H9 (cell line): ENCODE results near the gene SPATS2. TPM values are rescaled to one million over a fixed set of nuclear protein-coding genes. Genes with fewer than 3 reads are reported as not detected.

Source experiments
- DNase-seq: peaks from one replicate; pipeline ENCODE4 v3.0.0-alpha.2; 2017
- H2AFZ ChIP-seq: one replicate; pipeline ENCODE4 v1.6.1; 2013; ENCODE audit warnings: mild to moderate bottlenecking, low read length, control low read depth, moderate library complexity
- H2AK5ac ChIP-seq: 2 replicates; pipeline ENCODE4 v1.6.1; 2013; ENCODE audit warnings: low read length, control low read depth, mixed read lengths; ENCODE audit not compliant: insufficient read length
- H2BK120ac ChIP-seq: one replicate; pipeline ENCODE4 v1.6.1; 2013; ENCODE audit warnings: low read depth, mild to moderate bottlenecking, low read length, control low read depth, inconsistent platforms; ENCODE audit not compliant: poor library complexity, severe bottlenecking
- H2BK12ac ChIP-seq: 2 replicates; pipeline ENCODE4 v1.6.1; 2013; ENCODE audit warnings: low read length, control low read depth, mixed read lengths, low read depth; ENCODE audit not compliant: insufficient read length
- H2BK15ac ChIP-seq: 2 replicates; pipeline ENCODE4 v1.6.1; 2013; ENCODE audit warnings: low read depth, low read length, control low read depth
- H2BK20ac ChIP-seq: one replicate; pipeline ENCODE4 v1.6.1; 2013; ENCODE audit warnings: low read depth, mild to moderate bottlenecking, low read length, control low read depth, inconsistent platforms; ENCODE audit not compliant: poor library complexity, severe bottlenecking
- H2BK5ac ChIP-seq: 2 replicates; pipeline ENCODE4 v1.6.1; 2013; ENCODE audit warnings: low read length, control low read depth, mixed read lengths; ENCODE audit not compliant: insufficient read length
- H3K14ac ChIP-seq: 2 replicates; pipeline ENCODE4 v1.6.1; 2013; ENCODE audit warnings: low read length, control low read depth; ENCODE audit not compliant: insufficient read depth
- H3K18ac ChIP-seq: 2 replicates; pipeline ENCODE4 v1.6.1; 2013; ENCODE audit warnings: low read depth, mild to moderate bottlenecking, mixed read lengths, low read length, control low read depth; ENCODE audit not compliant: insufficient read length
- H3K23ac ChIP-seq: 2 replicates; pipeline ENCODE4 v1.6.1; 2013; ENCODE audit warnings: low read length, control low read depth, mixed read lengths, low read depth; ENCODE audit not compliant: insufficient read length
- H3K23me2 ChIP-seq: 2 replicates; pipeline ENCODE4 v1.6.1; 2013; ENCODE audit warnings: low read depth, mild to moderate bottlenecking, mixed read lengths, low read length, control low read depth; ENCODE audit not compliant: insufficient read length, poor library complexity, severe bottlenecking
- H3K27ac ChIP-seq: 2 replicates; pipeline ENCODE4 v1.5.1; 2013; ENCODE audit warnings: low read length, control low read depth, mixed read lengths, low read depth; ENCODE audit not compliant: insufficient read length
- H3K27me3 ChIP-seq: 2 replicates; pipeline ENCODE4 v1.6.1; 2013; ENCODE audit warnings: low read length, control low read depth, inconsistent platforms; ENCODE audit not compliant: insufficient read depth
- H3K4ac ChIP-seq: 2 replicates; pipeline ENCODE4 v1.6.1; 2013; ENCODE audit warnings: low read depth, mild to moderate bottlenecking, control low read depth, inconsistent platforms, low read length, moderate library complexity
- H3K4me1 ChIP-seq: 2 replicates; pipeline ENCODE4 v1.6.1; 2013; ENCODE audit warnings: low read length, control low read depth, inconsistent platforms; ENCODE audit not compliant: insufficient read depth
- H3K4me2 ChIP-seq: 2 replicates; pipeline ENCODE4 v1.6.1; 2013; ENCODE audit warnings: low read length, control low read depth, mixed read lengths; ENCODE audit not compliant: insufficient read length, insufficient read depth
- H3K56ac ChIP-seq: 2 replicates; pipeline ENCODE4 v1.6.1; 2013; ENCODE audit warnings: low read depth, mild to moderate bottlenecking, mixed read lengths, low read length, control low read depth; ENCODE audit not compliant: insufficient read length
- H3K79me1 ChIP-seq: 2 replicates; pipeline ENCODE4 v1.6.1; 2013; ENCODE audit warnings: low read depth, mild to moderate bottlenecking, moderate library complexity, low read length, control low read depth, inconsistent platforms; ENCODE audit not compliant: insufficient read depth, poor library complexity, severe bottlenecking
- H3K79me2 ChIP-seq: 2 replicates; pipeline ENCODE4 v1.6.1; 2013; ENCODE audit warnings: low read length, control low read depth, inconsistent platforms; ENCODE audit not compliant: insufficient read depth
- H3K9ac ChIP-seq: 2 replicates; pipeline ENCODE4 v1.6.1; 2013; ENCODE audit warnings: low read length, control low read depth, mixed read lengths; ENCODE audit not compliant: insufficient read length; ENCODE audit errors: extremely low read depth
- H3K9me3 ChIP-seq: one replicate; pipeline ENCODE4 v1.6.1; 2013; ENCODE audit warnings: low read depth, low read length, inconsistent platforms; ENCODE audit not compliant: control insufficient read depth
- H3T11ph ChIP-seq: one replicate; pipeline ENCODE4 v1.6.1; 2013; ENCODE audit warnings: mild to moderate bottlenecking, low read length, control low read depth, inconsistent platforms
- H4K20me1 ChIP-seq: one replicate; pipeline ENCODE4 v1.6.1; 2013; ENCODE audit not compliant: control insufficient read depth, insufficient read length, insufficient read depth
- H4K5ac ChIP-seq: 2 replicates; pipeline ENCODE4 v1.6.1; 2013; ENCODE audit warnings: low read depth, mild to moderate bottlenecking, mixed read lengths, low read length, control low read depth; ENCODE audit not compliant: insufficient read length
- H4K8ac ChIP-seq: replicated peaks from 2 replicates; pipeline ENCODE4 v1.6.1; 2013; ENCODE audit warnings: low read length, control low read depth, mixed read lengths, low read depth; ENCODE audit not compliant: insufficient read length
- H4K91ac ChIP-seq: 2 replicates; pipeline ENCODE4 v1.6.1; 2013; ENCODE audit warnings: low read depth, mild to moderate bottlenecking, moderate library complexity, mixed read lengths, low read length, control low read depth; ENCODE audit not compliant: insufficient read length
- H3K27ac Mint-ChIP-seq, 3 experiments: 2 replicates in 2 of 3; 3 replicates in 1 of 3; pipeline ENCODE4 v1.8.0; 2020 to 2021; ENCODE audit warnings: mixed read lengths in 3 of 3, mild to moderate bottlenecking in 1 of 3, moderate library complexity in 1 of 3
- H3K27me3 Mint-ChIP-seq: 2 replicates; pipeline ENCODE4 v1.8.0; 2021; ENCODE audit warnings: low read depth, mild to moderate bottlenecking, moderate library complexity, mixed read lengths
- H3K36me3 Mint-ChIP-seq, 3 experiments: 2 replicates in 2 of 3; 3 replicates in 1 of 3; pipeline ENCODE4 v1.8.0; 2020 to 2021; ENCODE audit warnings: low read depth in 3 of 3, mixed read lengths in 3 of 3; ENCODE audit not compliant: insufficient read depth in 1 of 3
- H3K4me1 Mint-ChIP-seq, 2 experiments: 2 replicates each; pipeline ENCODE4 v1.8.0; 2020; ENCODE audit warnings: mixed read lengths in 2 of 2
- H3K4me3 Mint-ChIP-seq, 2 experiments: 2 replicates in 1 of 2; 3 replicates in 1 of 2; pipeline ENCODE4 v1.8.0; 2020 to 2021; ENCODE audit warnings: mild to moderate bottlenecking in 2 of 2, mixed read lengths in 2 of 2, moderate library complexity in 1 of 2
- H3K9me3 Mint-ChIP-seq, 2 experiments: 2 replicates in 1 of 2; 3 replicates in 1 of 2; pipeline ENCODE4 v1.8.0; 2020; ENCODE audit warnings: mild to moderate bottlenecking in 2 of 2, mixed read lengths in 2 of 2, moderate library complexity in 1 of 2
- CTCF ChIP-seq: fragments of 200-600 bp; sonication (generic); conservative IDR thresholded peaks from 3 replicates; pipeline ENCODE4 v1.8.0; 2021; ENCODE audit warnings: antibody characterized with exemption, mild to moderate bottlenecking
- WGBS: extraction: QIAGEN DNeasy Blood & Tissue Kit; methylation state at CpG from one replicate; pipeline ENCODE4 v1.1.7; 2013; ENCODE audit warnings: missing lambda C conversion rate, low lambda C conversion rate, mixed read lengths; ENCODE audit not compliant: insufficient read length; ENCODE audit errors: extremely low coverage; 5-methylcytosine and 5-hydroxymethylcytosine counted together
- total RNA-seq: library from RNA; stranded (reverse); gene quantifications from 2 replicates; pipeline ENCODE4 v1.2.1, GENCODE V29; 2021

Gene SPATS2
- total RNA-seq, 1 experiment from 2014 or later: 17.1 TPM

- no peak overlapping the region for H2BK20ac ChIP-seq
- no peak overlapping the region for H3K14ac ChIP-seq
- WGBS: no CpG with 5 or more reads among the region's 12 CpGs
- TF ChIP-seq CTCF: no peak
- H3T11ph ChIP-seq: no peak overlapping the region
- H3K79me2 ChIP-seq: no peaks in the 10 kb centered on the region; the same call in 1 of the 2 replicates
- Mint-ChIP-seq H3K4me3 (peak overlapping the region; percentile 19 to 42; a peak in 2 of 5 replicates), H3K36me3 (peaks cover 16 to 48% (median 43%) of the 10 kb centered on the region in 3 experiments; a peak in 6 of 7 replicates), H3K27ac (no peak overlapping the region; a peak in 1 of 7 replicates), H3K9me3 (peaks cover 0 to 3% of the 10 kb centered on the region in 2 experiments; a peak in 1 of 5 replicates), H3K4me1 (peaks cover 2 to 14% of the 10 kb centered on the region in 2 experiments), H3K27me3 (no peaks in the 10 kb centered on the region; the same call in 1 of the 2 replicates)
- no peak overlapping the region for H2BK5ac ChIP-seq
- H2AK5ac ChIP-seq: no peak overlapping the region
- H2AFZ ChIP-seq: no peak overlapping the region
- no peak overlapping the region for H3K56ac ChIP-seq
- no peaks in the 10 kb centered on the region for H3K9me3 ChIP-seq
- no peak overlapping the region for H4K91ac ChIP-seq
- no peak overlapping the region for H2BK12ac ChIP-seq
- no peak overlapping the region for H3K4ac ChIP-seq
- H3K4me2 ChIP-seq: no peak overlapping the region
- H3K27me3 ChIP-seq: no peaks in the 10 kb centered on the region
- H3K23ac ChIP-seq: no peak overlapping the region
- H3K27ac ChIP-seq: no peak overlapping the region
- H4K8ac ChIP-seq: no peak overlapping the region
- peaks cover 3% of the 10 kb centered on the region for H3K79me1 ChIP-seq
- no peaks in the 10 kb centered on the region for H4K20me1 ChIP-seq
- H3K23me2 ChIP-seq: peaks cover 6% of the 10 kb centered on the region
- H3K9ac ChIP-seq: no peak overlapping the region
- DNase-seq: no peak
- no peak overlapping the region for H2BK15ac ChIP-seq
- H3K18ac ChIP-seq: no peak overlapping the region
- H2BK120ac ChIP-seq: no peak overlapping the region
- H4K5ac ChIP-seq: no peak overlapping the region
- H3K4me1 ChIP-seq: no peaks in the 10 kb centered on the region
Observed at GRCh38 chr12:49565406-49566265, 198.4 kb downstream of the SPATS2 start.
